ENCODE measurements around the gene DNAJC7. TPM values are rescaled to one million over a fixed set of nuclear protein-coding genes. Genes with fewer than 3 reads are reported as not detected.

DNAJC7 gene
- total RNA-seq, 1 experiment from 2014 or later: 130 TPM

DNA sequence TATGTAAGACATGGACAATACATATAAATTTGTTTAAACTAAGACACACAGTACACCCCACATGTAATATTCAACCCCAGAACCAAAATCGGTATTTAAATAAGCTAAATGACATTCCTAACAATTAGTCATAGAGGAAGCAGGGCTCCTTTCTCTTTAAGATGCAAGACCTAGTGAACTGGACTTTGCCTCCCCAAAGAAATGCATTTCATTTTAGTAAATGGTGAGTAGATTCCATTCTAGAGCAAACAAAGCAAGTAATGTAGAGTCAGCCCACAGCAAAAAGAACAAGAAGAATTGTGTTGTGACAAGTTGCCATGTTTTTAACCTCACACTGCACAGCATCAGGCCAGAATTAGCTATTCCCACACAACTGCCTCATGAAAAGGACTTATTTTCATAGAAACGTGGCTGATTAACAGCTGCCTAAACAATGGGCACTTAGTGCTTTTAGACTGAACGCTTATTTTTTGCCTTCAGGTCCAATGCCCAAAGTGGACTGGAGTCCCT is 14.4 kb downstream of the DNAJC7 start:
- peaks cover 17% of the 10 kb centered on the region for H3K4me1 Mint-ChIP-seq (ENCODE audit: insufficient read depth, unreplicated experiment)
- CTCF ChIA-PET: interaction anchor here (0.6 to 2.1 kb wide), 3 partner anchors 17 to 114 kb away, joined by 3 to 7 read pairs (median 3); partner anchors contain the start of gene NKIRAS2
- intact Hi-C loops (cut with micrococcal nuclease): no loop called here
- no TSS peak for BruUV-seq (replicated peaks)
- no peak overlapping the region for H3K27ac Mint-ChIP-seq (ENCODE audit: low read depth, unreplicated experiment)
- H3K27me3 Mint-ChIP-seq (ENCODE audit: insufficient read depth, unreplicated experiment): no peaks in the 10 kb centered on the region
- no peaks in the 10 kb centered on the region for H3K9me3 Mint-ChIP-seq (ENCODE audit: unreplicated experiment)
- TF ChIP-seq CTCF (IDR thresholded peaks at IDR 0.05; ENCODE audit: unreplicated experiment): no peak
- peaks cover 75% of the 10 kb centered on the region for H3K36me3 Mint-ChIP-seq (ENCODE audit: insufficient read depth, unreplicated experiment)
- no peak for DNase-seq (ENCODE audit: unreplicated experiment)
- H3K4me3 Mint-ChIP-seq (ENCODE audit: unreplicated experiment): no peak overlapping the region
- POLR2A ChIA-PET: interaction anchor here (0.9 to 4.4 kb wide), 3 partner anchors 14 to 36 kb away, joined by 3 to 32 read pairs (median 4); partner anchors contain the start of genes CNP and DNAJC7

DNA sequence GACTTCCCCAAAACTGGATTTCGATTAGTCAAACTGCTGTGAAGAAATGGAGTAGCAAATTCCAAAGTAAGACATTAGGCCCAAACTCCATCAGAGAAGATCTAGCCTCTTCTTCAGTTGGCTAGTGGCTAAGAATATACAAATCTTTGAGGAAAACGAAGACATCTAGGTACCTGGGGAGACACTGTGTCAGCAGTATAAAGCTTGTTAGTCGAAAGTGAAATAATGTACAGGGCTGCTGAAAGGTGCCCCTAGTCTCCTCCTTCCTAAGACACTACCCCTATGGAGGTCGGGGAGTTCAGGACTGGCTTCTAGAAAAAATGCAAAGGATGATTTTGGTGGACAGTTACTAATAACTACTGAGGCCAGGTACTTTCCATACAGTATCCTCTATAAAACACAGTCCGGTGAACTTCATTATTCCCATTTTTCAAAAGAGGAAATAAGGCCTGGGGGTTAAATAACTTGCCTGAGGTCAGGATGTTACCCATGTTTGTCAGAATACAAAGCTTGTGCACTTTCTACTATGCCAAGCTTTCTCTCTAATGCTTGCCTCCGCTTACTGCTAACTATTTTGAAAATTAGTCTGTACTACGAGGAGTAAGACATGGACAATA is 15.0 kb downstream of the DNAJC7 start:
- Mint-ChIP-seq H3K9me3 (ENCODE audit: unreplicated experiment) (no peaks in the 10 kb centered on the region), H3K27ac (ENCODE audit: low read depth, unreplicated experiment) (no peak overlapping the region), H3K36me3 (ENCODE audit: insufficient read depth, unreplicated experiment) (peaks cover 78% of the 10 kb centered on the region), H3K4me3 (ENCODE audit: unreplicated experiment) (no peak overlapping the region), H3K27me3 (ENCODE audit: insufficient read depth, unreplicated experiment) (no peaks in the 10 kb centered on the region), H3K4me1 (ENCODE audit: insufficient read depth, unreplicated experiment) (peaks cover 17% of the 10 kb centered on the region)
- intact Hi-C loops (cut with micrococcal nuclease): no loop called here
- CTCF ChIA-PET: interaction anchor here (0.6 to 2.1 kb wide), 4 partner anchors 14 to 342 kb away, joined by 3 to 7 read pairs (median 3); partner anchors contain the start of gene NKIRAS2
- TF ChIP-seq CTCF (IDR thresholded peaks at IDR 0.05; ENCODE audit: unreplicated experiment): no peak
- POLR2A ChIA-PET: interaction anchor here (0.9 to 4.4 kb wide), 5 partner anchors 14 to 313 kb away, joined by 3 to 32 read pairs (median 3); partner anchors contain the start of gene DNAJC7
- no peak for DNase-seq (ENCODE audit: unreplicated experiment)
- no TSS peak for BruUV-seq (replicated peaks)

GRCh38 chr17:42001729-42002128 is 15.5 kb downstream of the DNAJC7 start:
- Mint-ChIP-seq H3K27me3 (ENCODE audit: insufficient read depth, unreplicated experiment) (no peaks in the 10 kb centered on the region), H3K27ac (ENCODE audit: low read depth, unreplicated experiment) (no peak overlapping the region), H3K9me3 (ENCODE audit: unreplicated experiment) (no peaks in the 10 kb centered on the region), H3K36me3 (ENCODE audit: insufficient read depth, unreplicated experiment) (peaks cover 80% of the 10 kb centered on the region), H3K4me1 (ENCODE audit: insufficient read depth, unreplicated experiment) (peaks cover 13% of the 10 kb centered on the region), H3K4me3 (ENCODE audit: unreplicated experiment) (no peak overlapping the region)
- no peak for DNase-seq (ENCODE audit: unreplicated experiment)
- ChIA-PET POLR2A (interaction anchor here (0.9 to 1.1 kb wide), 3 partner anchors 16 to 312 kb away, joined by 3 read pairs; no protein-coding TSS in a partner anchor), CTCF (interaction anchor here (0.7 to 2.1 kb wide), 3 partner anchors 14 to 24 kb away, joined by 3 to 7 read pairs (median 3); partner anchors contain the start of gene NKIRAS2)
- TF ChIP-seq CTCF (IDR thresholded peaks at IDR 0.05; ENCODE audit: unreplicated experiment): no peak
- intact Hi-C loops (cut with micrococcal nuclease): no loop called here
- BruUV-seq (replicated peaks): no TSS peak

GRCh38 chr17:42000413-42001133 is 16.7 kb downstream of the DNAJC7 start:
- DNase-seq (ENCODE audit: unreplicated experiment): no peak
- CTCF ChIA-PET: interaction anchor here (0.7 kb wide), 1 partner anchor 37 kb away, joined by 3 read pairs; no protein-coding TSS in a partner anchor
- no peak for TF ChIP-seq CTCF (IDR thresholded peaks at IDR 0.05; ENCODE audit: unreplicated experiment)
- POLR2A ChIA-PET: interaction anchor here (1.0 kb wide), 1 partner anchor 8 kb away, joined by 4 read pairs; no protein-coding TSS in a partner anchor
- H3K4me3 Mint-ChIP-seq (ENCODE audit: unreplicated experiment): no peak overlapping the region
- H3K4me1 Mint-ChIP-seq (ENCODE audit: insufficient read depth, unreplicated experiment): peaks cover 13% of the 10 kb centered on the region
- no peak overlapping the region for H3K27ac Mint-ChIP-seq (ENCODE audit: low read depth, unreplicated experiment)
- peaks cover 83% of the 10 kb centered on the region for H3K36me3 Mint-ChIP-seq (ENCODE audit: insufficient read depth, unreplicated experiment)
- H3K9me3 Mint-ChIP-seq (ENCODE audit: unreplicated experiment): no peaks in the 10 kb centered on the region
- no TSS peak for BruUV-seq (replicated peaks)
- intact Hi-C loops (cut with micrococcal nuclease): no loop called here
- no peaks in the 10 kb centered on the region for H3K27me3 Mint-ChIP-seq (ENCODE audit: insufficient read depth, unreplicated experiment)
